GM12872 (cell line): ENCODE measurements around the gene TSTD2.

ENCODE experiments used
- TF ChIP-seq, protein P1 (sequence below): IDR thresholded peaks from 3 replicates; pipeline ENCODE4 v1.5.1; 2011; ENCODE audit warnings: low read depth, mild to moderate bottlenecking, low read length, moderate library complexity; ENCODE audit not compliant: insufficient read depth

The TSTD2 gene

DNA sequence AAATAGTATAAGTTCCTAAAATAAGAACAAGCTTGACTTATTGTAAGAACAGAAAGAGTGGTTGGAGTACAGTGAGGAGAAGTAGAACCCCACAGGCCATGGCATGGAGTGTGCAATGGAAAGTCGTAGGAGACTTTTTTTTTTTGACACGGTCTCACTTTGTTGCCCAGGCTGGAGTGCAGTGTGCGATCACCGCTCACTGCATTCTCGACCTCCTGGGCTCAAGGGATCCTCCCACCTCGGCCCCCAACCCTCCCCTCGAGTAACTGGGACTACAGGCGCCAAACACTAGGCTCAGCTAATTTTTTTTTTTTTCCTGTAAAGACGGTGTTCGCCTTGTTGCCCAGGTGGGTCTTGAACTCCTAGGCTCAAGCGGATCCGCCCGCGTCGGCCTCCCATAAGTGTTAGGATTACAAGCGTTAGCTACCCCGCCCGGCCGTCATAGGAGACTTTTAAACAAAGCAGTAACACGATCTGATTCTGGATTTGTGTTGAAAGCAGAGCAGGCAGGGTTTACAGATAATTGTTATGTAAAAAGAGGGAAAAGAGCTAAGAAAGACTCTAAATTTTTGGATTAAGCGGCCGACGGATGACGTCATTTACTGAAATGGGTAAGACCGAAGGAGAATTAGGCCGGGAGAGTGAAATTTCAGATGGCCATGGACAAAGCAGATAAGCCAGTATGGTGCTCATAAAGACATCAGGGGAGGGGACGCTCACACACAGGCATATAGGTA, 752 bp downstream of the TSTD2 start:
- TF ChIP-seq, protein P1, sequence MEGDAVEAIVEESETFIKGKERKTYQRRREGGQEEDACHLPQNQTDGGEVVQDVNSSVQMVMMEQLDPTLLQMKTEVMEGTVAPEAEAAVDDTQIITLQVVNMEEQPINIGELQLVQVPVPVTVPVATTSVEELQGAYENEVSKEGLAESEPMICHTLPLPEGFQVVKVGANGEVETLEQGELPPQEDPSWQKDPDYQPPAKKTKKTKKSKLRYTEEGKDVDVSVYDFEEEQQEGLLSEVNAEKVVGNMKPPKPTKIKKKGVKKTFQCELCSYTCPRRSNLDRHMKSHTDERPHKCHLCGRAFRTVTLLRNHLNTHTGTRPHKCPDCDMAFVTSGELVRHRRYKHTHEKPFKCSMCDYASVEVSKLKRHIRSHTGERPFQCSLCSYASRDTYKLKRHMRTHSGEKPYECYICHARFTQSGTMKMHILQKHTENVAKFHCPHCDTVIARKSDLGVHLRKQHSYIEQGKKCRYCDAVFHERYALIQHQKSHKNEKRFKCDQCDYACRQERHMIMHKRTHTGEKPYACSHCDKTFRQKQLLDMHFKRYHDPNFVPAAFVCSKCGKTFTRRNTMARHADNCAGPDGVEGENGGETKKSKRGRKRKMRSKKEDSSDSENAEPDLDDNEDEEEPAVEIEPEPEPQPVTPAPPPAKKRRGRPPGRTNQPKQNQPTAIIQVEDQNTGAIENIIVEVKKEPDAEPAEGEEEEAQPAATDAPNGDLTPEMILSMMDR: no peak

DNA sequence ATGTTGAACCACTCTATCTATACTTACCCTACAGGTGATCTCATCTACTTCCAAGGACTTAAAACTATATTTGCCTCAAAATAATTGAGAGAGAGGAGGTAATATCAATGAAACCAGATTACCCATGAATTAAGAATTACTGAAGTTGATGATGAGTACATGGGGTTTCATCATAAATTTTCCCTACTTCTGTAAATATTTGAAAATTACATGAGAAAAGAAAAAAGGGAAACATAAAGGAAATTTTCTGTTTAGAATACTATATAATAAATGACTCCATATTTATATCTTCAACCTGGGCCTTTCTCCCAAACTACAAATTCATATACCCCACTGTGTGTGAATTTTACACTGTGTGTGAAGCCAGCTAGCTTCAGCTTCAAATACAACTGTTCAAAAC, 2.6 kb downstream of the TSTD2 start:
- TF ChIP-seq, protein P1: no peak

DNA sequence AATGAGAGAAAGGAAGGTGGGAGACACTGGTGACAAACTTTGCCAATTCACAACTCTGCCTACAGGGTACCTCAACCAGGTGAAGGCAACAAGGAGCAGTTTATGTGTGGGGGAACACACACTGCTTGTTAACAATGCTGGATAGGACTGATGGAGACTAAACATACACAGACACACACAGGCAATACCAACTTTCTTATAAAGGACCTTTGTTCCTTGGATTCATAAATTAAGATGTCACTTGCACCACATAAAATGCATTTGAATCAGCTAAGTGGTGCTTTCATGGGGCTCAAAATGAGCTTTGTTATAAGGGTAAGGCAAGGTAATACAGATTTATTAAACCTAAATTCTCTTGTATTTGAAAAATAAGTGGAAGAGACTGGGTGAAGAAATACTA, 4.0 kb downstream of the TSTD2 start:
- TF ChIP-seq, protein P1: no peak

DNA sequence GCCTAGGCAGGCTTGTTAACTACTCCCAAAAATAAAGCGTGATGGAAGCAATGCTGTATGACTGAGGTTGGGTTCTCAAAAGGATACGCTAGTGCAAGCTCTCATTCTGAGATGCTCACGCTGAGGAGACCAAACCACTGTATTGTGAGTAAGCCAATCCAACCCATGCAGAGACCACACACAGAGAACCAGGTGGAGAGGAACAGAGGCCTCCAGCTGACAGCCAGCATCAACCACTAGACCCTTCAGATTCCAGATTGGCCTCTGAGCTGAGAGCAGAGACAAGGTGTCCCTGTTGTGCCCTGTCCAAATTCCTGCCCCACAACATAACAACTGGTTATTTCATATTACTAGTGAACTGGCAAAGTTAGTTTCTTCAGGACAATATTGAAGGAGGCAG, 4.5 kb downstream of the TSTD2 start:
- TF ChIP-seq, protein P1: no peak

DNA sequence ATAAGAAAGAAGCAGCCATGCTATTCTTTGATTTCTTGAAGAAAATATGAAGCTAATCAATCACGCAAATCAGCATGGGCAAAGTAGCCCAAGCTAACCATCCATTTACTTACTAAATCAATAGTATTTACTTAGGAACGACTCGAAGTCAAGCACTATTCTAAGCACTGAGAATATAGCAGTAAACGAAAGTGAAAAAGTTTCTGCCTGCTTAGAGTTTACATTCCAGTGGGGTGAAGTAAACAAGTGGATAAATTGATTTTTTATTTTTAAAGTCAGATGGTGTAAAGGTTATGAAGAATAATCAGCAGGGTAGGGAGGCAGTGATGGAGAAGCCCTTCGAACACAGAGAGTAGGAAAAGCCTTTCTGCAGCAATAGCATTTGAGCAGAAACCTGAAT, 5.5 kb downstream of the TSTD2 start:
- TF ChIP-seq, protein P1: no peak

DNA sequence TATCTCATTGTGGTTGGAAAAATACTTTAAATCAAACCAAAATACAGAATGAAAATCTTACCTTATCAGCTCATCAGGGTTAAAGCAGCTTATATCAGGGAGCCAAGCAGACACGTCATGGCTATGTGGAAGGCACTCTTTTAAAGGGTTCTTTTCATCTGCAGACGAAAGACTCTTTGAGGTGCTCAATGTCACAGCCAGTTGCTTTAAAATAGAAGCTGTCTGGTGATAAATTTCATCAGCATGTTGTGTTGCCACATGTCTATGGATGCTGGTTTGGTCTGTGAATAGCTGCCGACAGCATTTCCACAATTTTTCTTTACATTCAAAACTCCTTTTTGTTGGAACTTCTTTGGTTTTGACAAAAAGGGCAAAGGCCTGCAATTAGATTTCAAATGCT, 7.5 kb downstream of the TSTD2 start:
- TF ChIP-seq, protein P1: no peak

DNA sequence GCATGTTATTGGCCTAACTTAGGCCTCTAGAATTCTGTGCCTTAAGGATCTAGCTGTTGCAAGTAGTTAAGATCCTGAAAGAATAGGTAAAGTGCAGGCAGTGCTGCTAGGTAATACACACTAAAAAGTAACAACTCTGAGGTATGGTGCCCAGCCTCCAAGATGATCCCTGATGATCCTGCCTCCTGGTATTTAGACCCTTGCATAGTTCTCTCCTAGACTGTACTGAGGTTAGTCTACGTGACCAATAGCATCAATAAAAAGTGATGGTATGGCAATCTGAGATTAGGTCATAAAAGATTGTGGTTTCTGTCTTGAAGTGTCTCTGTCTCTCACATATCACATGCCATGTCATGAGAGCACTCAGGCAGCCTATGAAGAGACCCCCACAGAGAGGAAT, 9.2 kb downstream of the TSTD2 start:
- TF ChIP-seq, protein P1: no peak
